HepG2 (cell line): Measurements from ENCODE around the gene C19orf73. TPM values are rescaled to one million over a fixed set of nuclear protein-coding genes. Genes with fewer than 3 reads are reported as not detected.

ENCODE experiments used
- ASH2L ChIP-seq: fragments of 300-600, 200-600 bp; sonication (generic); IDR thresholded peaks from 2 replicates; pipeline ENCODE4 v1.7.0; 2017; ENCODE audit warnings: low read depth, mild to moderate bottlenecking, moderate library complexity, mixed read lengths, low read length; ENCODE audit not compliant: insufficient read length
- ATF7 ChIP-seq, 2 experiments: fragments of 450-650 bp in 1 of 2; sonication (generic) in 1 of 2; formaldehyde crosslinking in 1 of 2; IDR thresholded peaks; 2 replicates each; pipeline versions ENCODE4 v1.4.0 to v1.6.1; 2016 to 2020; ENCODE audit warnings: antibody characterized with exemption in 1 of 2, mild to moderate bottlenecking in 1 of 2, missing genetic modification reagents in 1 of 2
- BHLHE40 ChIP-seq: IDR thresholded peaks from 2 replicates; pipeline ENCODE4 v1.6.1; 2011; ENCODE audit warnings: low read length, improper control_type of control experiment
- MED8 ChIP-seq: sonication (generic); formaldehyde crosslinking; IDR thresholded peaks from 2 replicates; pipeline ENCODE4 v1.8.1; 2023; ENCODE audit warnings: mild to moderate bottlenecking, missing genetic modification reagents; ENCODE audit not compliant: insufficient replicate concordance
- SP2 ChIP-seq: sonication (generic); formaldehyde crosslinking; IDR thresholded peaks from 2 replicates; pipeline ENCODE4 v1.5.1; 2020; ENCODE audit warnings: mild to moderate bottlenecking, missing genetic modification reagents
- STAG1 ChIP-seq: sonication (generic); formaldehyde crosslinking; IDR thresholded peaks from 2 replicates; pipeline ENCODE4 v1.4.0; 2020; ENCODE audit warnings: missing genetic modification reagents
- ZNF251 ChIP-seq: sonication (generic); formaldehyde crosslinking; IDR thresholded peaks from 2 replicates; pipeline ENCODE4 v1.9.0; 2021; ENCODE audit warnings: mild to moderate bottlenecking, missing genetic modification reagents
- ZNF577 ChIP-seq: sonication (generic); formaldehyde crosslinking; IDR thresholded peaks from 2 replicates; pipeline ENCODE4 v1.4.0; 2020; ENCODE audit warnings: mild to moderate bottlenecking, low read depth, missing genetic modification reagents, borderline replicate concordance
- ZNF776 ChIP-seq: sonication (generic); formaldehyde crosslinking; IDR thresholded peaks from 2 replicates; pipeline ENCODE4 v1.4.0; 2020; ENCODE audit warnings: mild to moderate bottlenecking, missing genetic modification reagents
- polyA plus RNA-seq, 8 experiments: library from polyadenylated mRNA; depleted of rRNA in 3 of 8; stranded (reverse) in 7 of 8; unstranded in 1 of 8; fragments of >200 nt; fragmentation: Illumina TruSeq in 4 of 8; extraction: Trizol in 4 of 8; gene quantifications; 2 replicates each; pipeline versions ENCODE4 v1.2.1 to v1.2.3, GENCODE V29; 2011 to 2016; ENCODE audit warnings: low read depth in 4 of 8, missing spikeins in 1 of 8, mixed read lengths in 1 of 8; ENCODE audit not compliant: insufficient read depth in 1 of 8
- total RNA-seq, 5 experiments: library from RNA; depleted of rRNA; stranded (reverse); fragments of >200 nt; fragmentation: Illumina TruSeq; extraction: Trizol; gene quantifications; 2 replicates each; pipeline ENCODE4 v1.2.3, GENCODE V29; 2016; ENCODE audit warnings: low read depth in 1 of 5
- TF ChIP-seq, protein P1 (sequence below): sonication (generic); formaldehyde crosslinking; conservative IDR thresholded peaks from 2 replicates; pipeline ENCODE4 v1.4.0; 2020; ENCODE audit warnings: missing genetic modification reagents
- TF ChIP-seq, protein P2 (sequence below): IDR thresholded peaks from 2 replicates; pipeline ENCODE4 v1.6.1; 2018; ENCODE audit warnings: missing genetic modification reagents, mild to moderate bottlenecking, missing compliant biosample characterization
- TF ChIP-seq, protein P3 (sequence below): sonication (generic); formaldehyde crosslinking; IDR thresholded peaks from 2 replicates; pipeline ENCODE4 v1.9.0; 2022; ENCODE audit warnings: missing genetic modification reagents, mild to moderate bottlenecking, borderline replicate concordance
- TF ChIP-seq, protein P4 (sequence below): sonication (generic); formaldehyde crosslinking; conservative IDR thresholded peaks from 2 replicates; pipeline ENCODE4 v1.4.0; 2020; ENCODE audit warnings: missing genetic modification reagents
- TF ChIP-seq, protein P5 (sequence below): sonication (generic); formaldehyde crosslinking; IDR thresholded peaks from 2 replicates; pipeline ENCODE4 v1.8.0; 2022; ENCODE audit warnings: missing genetic modification reagents, mild to moderate bottlenecking, borderline replicate concordance
- TF ChIP-seq, protein P6 (sequence below): sonication (generic); formaldehyde crosslinking; IDR thresholded peaks from 2 replicates; pipeline ENCODE4 v1.5.0; 2020; ENCODE audit warnings: missing genetic modification reagents, mild to moderate bottlenecking, borderline replicate concordance
- TF ChIP-seq, protein P7 (sequence below): sonication (generic); formaldehyde crosslinking; IDR thresholded peaks from 2 replicates; pipeline ENCODE4 v1.4.0; 2020; ENCODE audit warnings: mild to moderate bottlenecking, missing genetic modification reagents

The C19orf73 gene
- total and polyA plus RNA-seq, 2 of the 13 experiments (the other 11 are each of a cell fraction or from before 2014, with no cell fraction given): 1.4 to 1.5 TPM

DNA sequence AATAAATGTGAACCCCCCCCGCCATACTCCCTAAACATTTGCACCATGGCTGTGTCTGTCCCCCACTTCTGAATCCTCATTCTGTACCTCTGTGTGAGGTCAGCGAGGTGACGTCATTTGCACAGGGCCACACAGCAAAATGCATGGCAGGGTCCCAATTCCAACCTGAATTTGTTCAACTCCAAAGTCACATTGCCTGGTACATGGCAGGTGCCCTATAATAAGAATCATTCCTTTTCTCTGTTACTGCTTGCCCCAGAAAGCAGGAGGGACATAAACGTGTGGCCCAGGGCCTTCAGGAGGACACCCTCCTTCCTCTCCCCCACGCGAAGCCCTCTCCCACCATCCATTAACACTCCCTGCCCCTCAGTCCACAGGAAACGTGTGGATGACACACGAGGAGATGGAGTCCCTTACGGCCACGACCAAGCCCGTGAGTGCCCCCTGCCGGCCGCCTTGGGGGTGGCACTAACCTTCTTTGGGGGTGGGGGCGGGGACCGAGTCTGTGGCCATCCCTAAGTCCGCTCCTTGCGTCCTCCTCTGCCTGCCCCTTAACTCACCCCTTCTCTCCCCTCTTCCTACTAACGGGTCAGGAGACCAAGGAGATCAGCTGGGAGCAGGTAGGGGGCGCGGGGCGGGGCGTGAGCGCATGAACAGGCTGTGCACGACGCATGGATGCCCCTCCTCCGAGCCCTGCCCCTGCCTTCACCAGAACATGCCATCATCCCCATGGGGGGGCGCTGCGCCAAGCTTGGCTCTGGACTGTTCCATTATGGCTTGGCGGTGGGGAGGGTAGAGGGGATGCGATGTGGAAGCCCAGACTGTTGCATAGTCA lies 26.8 kb upstream of the C19orf73 start (continued):
- TF ChIP-seq, protein P1, sequence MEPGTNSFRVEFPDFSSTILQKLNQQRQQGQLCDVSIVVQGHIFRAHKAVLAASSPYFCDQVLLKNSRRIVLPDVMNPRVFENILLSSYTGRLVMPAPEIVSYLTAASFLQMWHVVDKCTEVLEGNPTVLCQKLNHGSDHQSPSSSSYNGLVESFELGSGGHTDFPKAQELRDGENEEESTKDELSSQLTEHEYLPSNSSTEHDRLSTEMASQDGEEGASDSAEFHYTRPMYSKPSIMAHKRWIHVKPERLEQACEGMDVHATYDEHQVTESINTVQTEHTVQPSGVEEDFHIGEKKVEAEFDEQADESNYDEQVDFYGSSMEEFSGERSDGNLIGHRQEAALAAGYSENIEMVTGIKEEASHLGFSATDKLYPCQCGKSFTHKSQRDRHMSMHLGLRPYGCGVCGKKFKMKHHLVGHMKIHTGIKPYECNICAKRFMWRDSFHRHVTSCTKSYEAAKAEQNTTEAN: no peak
- 0 out of 2 replicates have a peak, but pooled peaks have one; percentile 29 for TF ChIP-seq ZNF776 (CRISPR knock-in tag)
- TF ChIP-seq, protein P2, sequence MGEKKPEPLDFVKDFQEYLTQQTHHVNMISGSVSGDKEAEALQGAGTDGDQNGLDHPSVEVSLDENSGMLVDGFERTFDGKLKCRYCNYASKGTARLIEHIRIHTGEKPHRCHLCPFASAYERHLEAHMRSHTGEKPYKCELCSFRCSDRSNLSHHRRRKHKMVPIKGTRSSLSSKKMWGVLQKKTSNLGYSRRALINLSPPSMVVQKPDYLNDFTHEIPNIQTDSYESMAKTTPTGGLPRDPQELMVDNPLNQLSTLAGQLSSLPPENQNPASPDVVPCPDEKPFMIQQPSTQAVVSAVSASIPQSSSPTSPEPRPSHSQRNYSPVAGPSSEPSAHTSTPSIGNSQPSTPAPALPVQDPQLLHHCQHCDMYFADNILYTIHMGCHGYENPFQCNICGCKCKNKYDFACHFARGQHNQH (CRISPR knock-in tag): 0 out of 2 replicates have a peak, but pooled peaks have one; percentile 23
- TF ChIP-seq BHLHE40: peak; percentile 81
- TF ChIP-seq, protein P3, sequence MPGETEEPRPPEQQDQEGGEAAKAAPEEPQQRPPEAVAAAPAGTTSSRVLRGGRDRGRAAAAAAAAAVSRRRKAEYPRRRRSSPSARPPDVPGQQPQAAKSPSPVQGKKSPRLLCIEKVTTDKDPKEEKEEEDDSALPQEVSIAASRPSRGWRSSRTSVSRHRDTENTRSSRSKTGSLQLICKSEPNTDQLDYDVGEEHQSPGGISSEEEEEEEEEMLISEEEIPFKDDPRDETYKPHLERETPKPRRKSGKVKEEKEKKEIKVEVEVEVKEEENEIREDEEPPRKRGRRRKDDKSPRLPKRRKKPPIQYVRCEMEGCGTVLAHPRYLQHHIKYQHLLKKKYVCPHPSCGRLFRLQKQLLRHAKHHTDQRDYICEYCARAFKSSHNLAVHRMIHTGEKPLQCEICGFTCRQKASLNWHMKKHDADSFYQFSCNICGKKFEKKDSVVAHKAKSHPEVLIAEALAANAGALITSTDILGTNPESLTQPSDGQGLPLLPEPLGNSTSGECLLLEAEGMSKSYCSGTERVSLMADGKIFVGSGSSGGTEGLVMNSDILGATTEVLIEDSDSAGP (CRISPR knock-in tag): peak; percentile 29; the same call in 1 of the 2 replicates
- TF ChIP-seq STAG1: peak; percentile 50
- TF ChIP-seq ATF7 (IDR thresholded peaks at IDR 0.05): peak; percentile 95
- TF ChIP-seq ATF7 (CRISPR knock-in tag; IDR thresholded peaks at IDR 0.05): no peak
- no peak for TF ChIP-seq ZNF251
- TF ChIP-seq, protein P4, sequence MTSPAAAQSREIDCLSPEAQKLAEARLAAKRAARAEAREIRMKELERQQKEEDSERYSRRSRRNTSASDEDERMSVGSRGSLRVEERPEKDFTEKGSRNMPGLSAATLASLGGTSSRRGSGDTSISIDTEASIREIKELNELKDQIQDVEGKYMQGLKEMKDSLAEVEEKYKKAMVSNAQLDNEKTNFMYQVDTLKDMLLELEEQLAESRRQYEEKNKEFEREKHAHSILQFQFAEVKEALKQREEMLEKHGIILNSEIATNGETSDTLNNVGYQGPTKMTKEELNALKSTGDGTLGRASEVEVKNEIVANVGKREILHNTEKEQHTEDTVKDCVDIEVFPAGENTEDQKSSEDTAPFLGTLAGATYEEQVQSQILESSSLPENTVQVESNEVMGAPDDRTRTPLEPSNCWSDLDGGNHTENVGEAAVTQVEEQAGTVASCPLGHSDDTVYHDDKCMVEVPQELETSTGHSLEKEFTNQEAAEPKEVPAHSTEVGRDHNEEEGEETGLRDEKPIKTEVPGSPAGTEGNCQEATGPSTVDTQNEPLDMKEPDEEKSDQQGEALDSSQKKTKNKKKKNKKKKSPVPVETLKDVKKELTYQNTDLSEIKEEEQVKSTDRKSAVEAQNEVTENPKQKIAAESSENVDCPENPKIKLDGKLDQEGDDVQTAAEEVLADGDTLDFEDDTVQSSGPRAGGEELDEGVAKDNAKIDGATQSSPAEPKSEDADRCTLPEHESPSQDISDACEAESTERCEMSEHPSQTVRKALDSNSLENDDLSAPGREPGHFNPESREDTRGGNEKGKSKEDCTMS (CRISPR knock-in tag): no peak
- no peak for TF ChIP-seq ASH2L
- TF ChIP-seq SP2 (CRISPR knock-in tag): no peak
- no peak for TF ChIP-seq MED8
- TF ChIP-seq, protein P5, sequence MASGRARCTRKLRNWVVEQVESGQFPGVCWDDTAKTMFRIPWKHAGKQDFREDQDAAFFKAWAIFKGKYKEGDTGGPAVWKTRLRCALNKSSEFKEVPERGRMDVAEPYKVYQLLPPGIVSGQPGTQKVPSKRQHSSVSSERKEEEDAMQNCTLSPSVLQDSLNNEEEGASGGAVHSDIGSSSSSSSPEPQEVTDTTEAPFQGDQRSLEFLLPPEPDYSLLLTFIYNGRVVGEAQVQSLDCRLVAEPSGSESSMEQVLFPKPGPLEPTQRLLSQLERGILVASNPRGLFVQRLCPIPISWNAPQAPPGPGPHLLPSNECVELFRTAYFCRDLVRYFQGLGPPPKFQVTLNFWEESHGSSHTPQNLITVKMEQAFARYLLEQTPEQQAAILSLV (CRISPR knock-in tag): no peak
- TF ChIP-seq, protein P6, sequence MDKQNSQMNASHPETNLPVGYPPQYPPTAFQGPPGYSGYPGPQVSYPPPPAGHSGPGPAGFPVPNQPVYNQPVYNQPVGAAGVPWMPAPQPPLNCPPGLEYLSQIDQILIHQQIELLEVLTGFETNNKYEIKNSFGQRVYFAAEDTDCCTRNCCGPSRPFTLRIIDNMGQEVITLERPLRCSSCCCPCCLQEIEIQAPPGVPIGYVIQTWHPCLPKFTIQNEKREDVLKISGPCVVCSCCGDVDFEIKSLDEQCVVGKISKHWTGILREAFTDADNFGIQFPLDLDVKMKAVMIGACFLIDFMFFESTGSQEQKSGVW (CRISPR knock-in tag): no peak
- TF ChIP-seq, protein P7, sequence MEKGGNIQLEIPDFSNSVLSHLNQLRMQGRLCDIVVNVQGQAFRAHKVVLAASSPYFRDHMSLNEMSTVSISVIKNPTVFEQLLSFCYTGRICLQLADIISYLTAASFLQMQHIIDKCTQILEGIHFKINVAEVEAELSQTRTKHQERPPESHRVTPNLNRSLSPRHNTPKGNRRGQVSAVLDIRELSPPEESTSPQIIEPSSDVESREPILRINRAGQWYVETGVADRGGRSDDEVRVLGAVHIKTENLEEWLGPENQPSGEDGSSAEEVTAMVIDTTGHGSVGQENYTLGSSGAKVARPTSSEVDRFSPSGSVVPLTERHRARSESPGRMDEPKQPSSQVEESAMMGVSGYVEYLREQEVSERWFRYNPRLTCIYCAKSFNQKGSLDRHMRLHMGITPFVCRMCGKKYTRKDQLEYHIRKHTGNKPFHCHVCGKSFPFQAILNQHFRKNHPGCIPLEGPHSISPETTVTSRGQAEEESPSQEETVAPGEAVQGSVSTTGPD: no peak
- no peak for TF ChIP-seq ZNF577 (CRISPR knock-in tag)
